Measurements from ENCODE around the gene DNAJC7. TPM values are rescaled to one million over a fixed set of nuclear protein-coding genes. Genes with fewer than 3 reads are reported as not detected.

Gene DNAJC7
- total RNA-seq, 1 experiment from 2014 or later, result 60.1 TPM

DNA sequence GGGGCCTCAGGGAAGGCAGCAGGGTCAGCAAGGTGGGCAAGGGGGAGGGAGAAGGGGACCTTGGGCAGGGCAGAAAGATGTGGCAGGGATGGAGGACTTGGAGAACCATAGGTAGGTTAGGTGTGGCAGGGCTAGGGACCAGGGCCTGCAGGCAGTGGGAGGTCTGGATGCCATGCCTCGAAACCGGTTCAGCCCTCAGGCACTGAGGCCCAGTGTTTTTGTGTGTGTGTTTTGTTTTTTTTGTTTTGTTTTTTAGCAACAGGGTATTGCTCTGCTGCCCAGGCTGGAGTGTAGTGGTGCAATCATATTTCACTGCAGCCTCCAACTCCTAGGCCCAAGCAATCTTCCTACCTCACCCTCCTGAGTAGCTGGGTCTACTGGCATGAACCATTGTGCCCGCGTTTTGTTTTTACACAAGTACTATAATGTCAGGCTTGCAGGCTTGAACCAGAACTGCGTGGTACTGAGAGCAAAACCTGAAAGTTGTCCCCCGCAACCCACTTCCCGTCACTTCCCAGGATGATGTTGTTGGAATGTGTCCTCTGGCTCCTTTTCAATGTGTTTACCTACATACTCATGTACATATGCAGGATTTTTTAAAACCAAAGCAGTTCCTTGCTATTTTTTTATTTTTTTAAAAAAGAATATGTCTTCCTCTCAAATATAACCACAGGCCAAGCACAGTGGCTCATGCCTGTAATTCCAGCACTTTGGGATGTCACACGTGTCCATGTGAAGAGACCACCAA is 74.4 kb downstream of the DNAJC7 start:
- intact Hi-C loops (cut with micrococcal nuclease), result no loop called here
- Histone ChIP-seq H3K4me2 (ENCODE audit: low read length) (no peak overlapping the region), H3K9me2 (replicated peaks; ENCODE audit: low read length) (no peaks in the 10 kb centered on the region), H3K4me3 (ENCODE audit: low read length) (no peak overlapping the region), H3K27me3 (ENCODE audit: low read length) (no peaks in the 10 kb centered on the region), H3K79me2 (ENCODE audit: low read length) (no peaks in the 10 kb centered on the region), H3K9me3 (ENCODE audit: low read length) (no peaks in the 10 kb centered on the region), H3K4me1 (ENCODE audit: insufficient read depth, low read length) (no peaks in the 10 kb centered on the region), H3K36me3 (ENCODE audit: low read depth, low read length) (no peaks in the 10 kb centered on the region), H3K27ac (ENCODE audit: low read length) (no peak overlapping the region), H3F3A (ENCODE audit: low read length, unreplicated experiment) (no peaks in the 10 kb centered on the region), H4K20me1 (ENCODE audit: low read length) (no peaks in the 10 kb centered on the region), H2AFZ (ENCODE audit: low read length) (no peak overlapping the region), H3K9ac (ENCODE audit: low read length) (no peak overlapping the region)
- ChIA-PET CTCF (no interaction called here), POLR2A (ENCODE audit: unreplicated experiment) (no interaction called here)
- DNase-seq, result no peak
- BruUV-seq (replicated peaks), result no TSS peak
- no peak for TF ChIP-seq EZH2phosphoT487 (IDR thresholded peaks at IDR 0.05; ENCODE audit: borderline replicate concordance, low read length)
- TF ChIP-seq, protein P1, sequence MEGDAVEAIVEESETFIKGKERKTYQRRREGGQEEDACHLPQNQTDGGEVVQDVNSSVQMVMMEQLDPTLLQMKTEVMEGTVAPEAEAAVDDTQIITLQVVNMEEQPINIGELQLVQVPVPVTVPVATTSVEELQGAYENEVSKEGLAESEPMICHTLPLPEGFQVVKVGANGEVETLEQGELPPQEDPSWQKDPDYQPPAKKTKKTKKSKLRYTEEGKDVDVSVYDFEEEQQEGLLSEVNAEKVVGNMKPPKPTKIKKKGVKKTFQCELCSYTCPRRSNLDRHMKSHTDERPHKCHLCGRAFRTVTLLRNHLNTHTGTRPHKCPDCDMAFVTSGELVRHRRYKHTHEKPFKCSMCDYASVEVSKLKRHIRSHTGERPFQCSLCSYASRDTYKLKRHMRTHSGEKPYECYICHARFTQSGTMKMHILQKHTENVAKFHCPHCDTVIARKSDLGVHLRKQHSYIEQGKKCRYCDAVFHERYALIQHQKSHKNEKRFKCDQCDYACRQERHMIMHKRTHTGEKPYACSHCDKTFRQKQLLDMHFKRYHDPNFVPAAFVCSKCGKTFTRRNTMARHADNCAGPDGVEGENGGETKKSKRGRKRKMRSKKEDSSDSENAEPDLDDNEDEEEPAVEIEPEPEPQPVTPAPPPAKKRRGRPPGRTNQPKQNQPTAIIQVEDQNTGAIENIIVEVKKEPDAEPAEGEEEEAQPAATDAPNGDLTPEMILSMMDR (conservative IDR thresholded peaks at IDR 0.05; ENCODE audit: low read depth, low read length), result no peak
- TF ChIP-seq EZH2 (IDR thresholded peaks at IDR 0.05; ENCODE audit: low read length, unreplicated experiment), result no peak
- no peak for ATAC-seq

DNA sequence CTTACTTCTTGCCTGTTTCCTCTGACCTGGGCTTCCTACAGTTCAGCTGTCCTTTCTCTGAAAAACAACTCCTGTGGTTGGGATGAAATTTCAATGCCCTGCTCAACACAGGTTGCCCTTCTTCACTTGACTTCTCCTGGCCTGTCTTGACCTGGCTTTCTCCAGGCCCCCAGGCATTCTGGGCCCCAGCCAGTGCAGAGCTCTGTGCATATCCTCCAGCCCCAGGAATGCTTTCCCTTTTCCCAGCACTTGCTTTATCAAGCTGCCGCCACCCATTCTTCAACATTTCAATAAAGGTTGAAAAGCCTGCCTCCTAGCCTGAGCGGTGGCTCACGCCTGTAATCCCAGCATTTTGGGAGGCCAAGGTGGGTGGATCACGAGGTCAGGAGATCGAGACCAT is 76.1 kb downstream of the DNAJC7 start:
- Histone ChIP-seq H3K4me1 (ENCODE audit: insufficient read depth, low read length) (no peaks in the 10 kb centered on the region), H3K9ac (ENCODE audit: low read length) (no peak overlapping the region), H3K4me2 (ENCODE audit: low read length) (no peak overlapping the region), H3K9me3 (ENCODE audit: low read length) (no peaks in the 10 kb centered on the region), H3K27me3 (ENCODE audit: low read length) (no peaks in the 10 kb centered on the region), H4K20me1 (ENCODE audit: low read length) (no peaks in the 10 kb centered on the region), H3K79me2 (ENCODE audit: low read length) (no peaks in the 10 kb centered on the region), H3K27ac (ENCODE audit: low read length) (no peak overlapping the region), H3K9me2 (replicated peaks; ENCODE audit: low read length) (no peaks in the 10 kb centered on the region), H2AFZ (ENCODE audit: low read length) (no peak overlapping the region), H3F3A (ENCODE audit: low read length, unreplicated experiment) (no peaks in the 10 kb centered on the region), H3K36me3 (ENCODE audit: low read depth, low read length) (no peaks in the 10 kb centered on the region), H3K4me3 (ENCODE audit: low read length) (no peak overlapping the region)
- ATAC-seq, result no peak
- TF ChIP-seq EZH2phosphoT487 (IDR thresholded peaks at IDR 0.05; ENCODE audit: borderline replicate concordance, low read length), result no peak
- no peak for TF ChIP-seq EZH2 (IDR thresholded peaks at IDR 0.05; ENCODE audit: low read length, unreplicated experiment)
- TF ChIP-seq, protein P1 (conservative IDR thresholded peaks at IDR 0.05; ENCODE audit: low read depth, low read length), result no peak
- intact Hi-C loops (cut with micrococcal nuclease), result no loop called here
- no TSS peak for BruUV-seq (replicated peaks)
- CTCF ChIA-PET, result no interaction called here
- POLR2A ChIA-PET (ENCODE audit: unreplicated experiment), result no interaction called here
- DNase-seq, result no peak

DNA sequence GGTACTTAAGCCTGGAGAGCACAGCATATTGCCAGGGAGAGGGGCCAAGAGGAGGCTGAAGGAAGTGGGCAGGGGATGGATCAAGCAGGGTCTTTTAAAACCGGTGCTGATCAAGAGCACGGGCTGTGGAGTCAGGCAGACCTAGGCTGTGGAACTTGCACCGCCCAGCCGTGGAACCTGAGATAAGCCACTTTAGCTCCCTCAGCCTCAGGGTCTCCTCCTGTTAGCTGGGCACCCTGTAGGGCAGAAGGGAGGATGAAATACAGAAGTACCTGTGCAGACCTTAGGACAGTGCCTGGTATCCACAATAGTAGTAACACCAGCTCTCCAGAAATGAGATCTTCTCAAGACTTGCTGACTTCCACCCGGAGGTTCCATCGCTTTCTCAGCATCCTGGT is 77.5 kb downstream of the DNAJC7 start:
- Histone ChIP-seq H3K79me2 (ENCODE audit: low read length) (no peaks in the 10 kb centered on the region), H3K9me3 (ENCODE audit: low read length) (no peaks in the 10 kb centered on the region), H3K27me3 (ENCODE audit: low read length) (no peaks in the 10 kb centered on the region), H3K4me1 (ENCODE audit: insufficient read depth, low read length) (no peaks in the 10 kb centered on the region), H3K27ac (ENCODE audit: low read length) (no peak overlapping the region), H3F3A (ENCODE audit: low read length, unreplicated experiment) (no peaks in the 10 kb centered on the region), H3K4me2 (ENCODE audit: low read length) (no peak overlapping the region), H4K20me1 (ENCODE audit: low read length) (no peaks in the 10 kb centered on the region), H2AFZ (ENCODE audit: low read length) (no peak overlapping the region), H3K9me2 (replicated peaks; ENCODE audit: low read length) (no peaks in the 10 kb centered on the region), H3K9ac (ENCODE audit: low read length) (no peak overlapping the region), H3K36me3 (ENCODE audit: low read depth, low read length) (no peaks in the 10 kb centered on the region), H3K4me3 (ENCODE audit: low read length) (no peak overlapping the region)
- no TSS peak for BruUV-seq (replicated peaks)
- TF ChIP-seq EZH2phosphoT487 (IDR thresholded peaks at IDR 0.05; ENCODE audit: borderline replicate concordance, low read length), result no peak
- POLR2A ChIA-PET (ENCODE audit: unreplicated experiment), result no interaction called here
- no peak for DNase-seq
- intact Hi-C loops (cut with micrococcal nuclease), result no loop called here
- CTCF ChIA-PET, result no interaction called here
- ATAC-seq, result no peak

Measured in PC-3 (cell line).